ENCODE measurements around the gene CAPN1. TPM values are rescaled to one million over a fixed set of nuclear protein-coding genes. Genes with fewer than 3 reads are reported as not detected.

Gene CAPN1
- total and polyA plus RNA-seq, 2 of the 13 experiments (the other 11 are each of a cell fraction or from before 2014, with no cell fraction given) = 57.3 to 82.6 TPM

- ChIA-PET CTCF (ENCODE audit: low intra/inter-chr PET ratio, low total read pairs) (interaction anchor here (2.2 kb wide), 1 partner anchor 26 kb away, joined by 20 read pairs; no protein-coding TSS in a partner anchor), POLR2A (no interaction called here)
- FAIRE-seq (no peak), DNase-seq (ENCODE audit: low spot score) (no peak), ATAC-seq (no peak)
- H3K4me3 ChIP-seq (replicated peaks in 1 of 3; ENCODE audit: insufficient read depth in 1 of 3, low read depth in 2 of 3, low read length in 3 of 3) = no peak overlapping the region
- in situ Hi-C loops (cut with HindIII; ENCODE audit: extremely low pct_ligation_motif_present, low pct_unique_long_range_greater_than_20kb) (no loop called here), intact Hi-C loops (cut with micrococcal nuclease; ENCODE audit: unreplicated experiment) (no loop called here)
- no peaks in the 10 kb centered on the region for H3K79me2 ChIP-seq (ENCODE audit: insufficient read depth, low read length)
- peaks cover 19% of the 10 kb centered on the region for H3K4me1 ChIP-seq (ENCODE audit: insufficient read depth, low read length)
- TF ChIP-seq ZFP90 (CRISPR knock-in tag; IDR thresholded peaks at IDR 0.05; ENCODE audit: borderline replicate concordance) = no peak
- no peak overlapping the region for H3K4me2 ChIP-seq (ENCODE audit: low read depth, low read length)
- no peaks in the 10 kb centered on the region for H3K27me3 ChIP-seq (ENCODE audit: control insufficient read depth in 1 of 2, insufficient read depth in 2 of 2, low read length in 2 of 2)
- 40% methylated on average over 1 of the region's 9 CpGs for WGBS (ENCODE audit: low lambda C conversion rate)
- no peak overlapping the region for H3K27ac ChIP-seq (ENCODE audit: extremely low read length, insufficient read depth, low read length)
- no peak overlapping the region for H3K9ac ChIP-seq (ENCODE audit: insufficient read depth, low read depth, low read length)
- H4K20me1 ChIP-seq (ENCODE audit: insufficient read depth, low read length) = no peaks in the 10 kb centered on the region
- no peaks in the 10 kb centered on the region for H3K36me3 ChIP-seq (replicated peaks in 1 of 2; ENCODE audit: control insufficient read depth in 1 of 2, insufficient read depth in 2 of 2, low read length in 2 of 2)
- H3K9me3 ChIP-seq (ENCODE audit: low read length) = no peaks in the 10 kb centered on the region
- H2AFZ ChIP-seq (ENCODE audit: low read length) = no peak overlapping the region
- no TSS peak for BruUV-seq (replicated peaks)
Observed at GRCh38 chr11:65251476-65251875, 69.7 kb downstream of the CAPN1 start.

GRCh38 chr11:65254724-65255123 lies 73.0 kb downstream of the CAPN1 start:
- BruUV-seq (replicated peaks) = no TSS peak
- H3K9me3 ChIP-seq (ENCODE audit: low read length) = no peaks in the 10 kb centered on the region
- intact Hi-C loops (cut with micrococcal nuclease; ENCODE audit: unreplicated experiment) = loop anchor here (2.0 kb wide), 1 partner anchor 50 kb away; no protein-coding TSS in a partner anchor
- no peak overlapping the region for H2AFZ ChIP-seq (ENCODE audit: low read length)
- no peaks in the 10 kb centered on the region; a peak in 1 of 5 replicates for H3K27me3 ChIP-seq (ENCODE audit: control insufficient read depth in 1 of 2, insufficient read depth in 2 of 2, low read length in 2 of 2)
- ChIA-PET POLR2A (interaction anchor here (1.4 to 1.7 kb wide), 2 partner anchors 79 to 120 kb away, joined by 3 to 5 read pairs; partner anchors contain the start of gene DPF2), CTCF (ENCODE audit: low intra/inter-chr PET ratio, low total read pairs) (interaction anchor here (1.5 to 1.9 kb wide), 3 partner anchors 30 to 144 kb away, joined by 4 to 7 read pairs (median 4); no protein-coding TSS in a partner anchor)
- H3K36me3 ChIP-seq (replicated peaks in 1 of 2; ENCODE audit: control insufficient read depth in 1 of 2, insufficient read depth in 2 of 2, low read length in 2 of 2) = no peaks in the 10 kb centered on the region
- H3K27ac ChIP-seq (ENCODE audit: extremely low read length, insufficient read depth, low read length) = no peak overlapping the region
- in situ Hi-C loops (cut with HindIII; ENCODE audit: extremely low pct_ligation_motif_present, low pct_unique_long_range_greater_than_20kb) = loop anchor here (5.0 kb wide), 1 partner anchor 37 kb away; no protein-coding TSS in a partner anchor
- no peak overlapping the region; the same call in 1 of the 2 replicates for H3K4me2 ChIP-seq (ENCODE audit: low read depth, low read length)
- ATAC-seq (peak; percentile 31; the same call in 1 of the 3 replicates), FAIRE-seq (no peak), DNase-seq (ENCODE audit: low spot score) (no peak)
- no peaks in the 10 kb centered on the region for H4K20me1 ChIP-seq (ENCODE audit: insufficient read depth, low read length)
- H3K79me2 ChIP-seq (ENCODE audit: insufficient read depth, low read length) = no peaks in the 10 kb centered on the region
- 5% methylated on average over 6 of the region's 6 CpGs for WGBS (ENCODE audit: low lambda C conversion rate)
- H3K9ac ChIP-seq (ENCODE audit: insufficient read depth, low read depth, low read length) = no peak overlapping the region
- H3K4me1 ChIP-seq (ENCODE audit: insufficient read depth, low read length) = peaks cover 31% of the 10 kb centered on the region
- H3K4me3 ChIP-seq (replicated peaks in 1 of 3; ENCODE audit: insufficient read depth in 1 of 3, low read depth in 2 of 3, low read length in 3 of 3) = no peak overlapping the region
- TF ChIP-seq FOXP4 (CRISPR knock-in tag; IDR thresholded peaks at IDR 0.05) = peak; percentile 17; the same call in 1 of the 2 replicates
- no peak for TF ChIP-seq HMG20B (CRISPR knock-in tag; conservative IDR thresholded peaks at IDR 0.05)
- TF ChIP-seq ZMYM3 (CRISPR knock-in tag; IDR thresholded peaks at IDR 0.05) = peak; percentile 31; the same call in 1 of the 2 replicates
- TF ChIP-seq RARA (CRISPR knock-in tag; IDR thresholded peaks at IDR 0.05) = peak; percentile 58
- peak; percentile 55; the same call in 1 of the 2 replicates for TF ChIP-seq NR2F6 (IDR thresholded peaks at IDR 0.05)
- peak; percentile 77 for TF ChIP-seq NR2F6 (CRISPR knock-in tag; IDR thresholded peaks at IDR 0.05)
- TF ChIP-seq FOSL2 (CRISPR knock-in tag; IDR thresholded peaks at IDR 0.05) = peak; percentile 87
- TF ChIP-seq ATF3 (CRISPR knock-in tag; IDR thresholded peaks at IDR 0.05) = peak; percentile 48; the same call in 1 of the 2 replicates
- 0 out of 4 replicates have a peak, but pooled peaks of 1 of the 2 experiments have one; percentile 16 for TF ChIP-seq NR2F1 (CRISPR knock-in tag; IDR thresholded peaks at IDR 0.05)
- TF ChIP-seq ARID5B (CRISPR knock-in tag; IDR thresholded peaks at IDR 0.05) = peak; percentile 29; the same call in 1 of the 2 replicates
- TF ChIP-seq YEATS2 (CRISPR knock-in tag; IDR thresholded peaks at IDR 0.05; ENCODE audit: borderline replicate concordance) = no peak
